Large intestine (tissue), 3 donors: ENCODE data around the gene PIK3AP1. TPM values are rescaled to one million over a fixed set of nuclear protein-coding genes. Genes with fewer than 3 reads are reported as not detected.
A peak's percentile ranks its signal among the peaks of the same experiment; 100 is the strongest.

Experiments
- DNase-seq, 2 donors: peaks; one replicate each; pipeline versions ENCODE4 v3.0.0 to v3.0.0-alpha.2; 2013
- H3K27ac ChIP-seq: one replicate; pipeline ENCODE4 v1.5.1; 2013; ENCODE audit warnings: low read length
- H3K27me3 ChIP-seq: 2 replicates; pipeline ENCODE4 v1.6.1; 2013; ENCODE audit warnings: low read length; ENCODE audit not compliant: control insufficient read depth, insufficient read depth
- H3K36me3 ChIP-seq: 2 replicates; pipeline ENCODE4 v1.6.1; 2013; ENCODE audit warnings: low read length; ENCODE audit not compliant: control insufficient read depth, insufficient read depth
- H3K4me1 ChIP-seq: one replicate; pipeline ENCODE4 v1.6.1; 2013; ENCODE audit warnings: low read length; ENCODE audit not compliant: control insufficient read depth, insufficient read depth
- H3K4me3 ChIP-seq: one replicate; pipeline ENCODE4 v1.5.1; 2013; ENCODE audit warnings: low read length
- H3K9me3 ChIP-seq: one replicate; pipeline ENCODE4 v1.6.1; 2013; ENCODE audit warnings: mild to moderate bottlenecking, low read depth, low read length, moderate library complexity; ENCODE audit not compliant: control insufficient read depth
- WGBS: methylation state at CpG from one replicate; pipeline ENCODE4 v1.1.5; 2013; ENCODE audit warnings: low lambda C conversion rate; ENCODE audit not compliant: insufficient coverage; 5-methylcytosine and 5-hydroxymethylcytosine counted together
- polyA plus RNA-seq: library from polyadenylated mRNA; unstranded; fragments of 120-200 nt; gene quantifications from one replicate; pipeline ENCODE4 v1.2.1, GENCODE V29; 2013

PIK3AP1 gene
- polyA plus RNA-seq, 1 donor: 5.7 TPM

DNA sequence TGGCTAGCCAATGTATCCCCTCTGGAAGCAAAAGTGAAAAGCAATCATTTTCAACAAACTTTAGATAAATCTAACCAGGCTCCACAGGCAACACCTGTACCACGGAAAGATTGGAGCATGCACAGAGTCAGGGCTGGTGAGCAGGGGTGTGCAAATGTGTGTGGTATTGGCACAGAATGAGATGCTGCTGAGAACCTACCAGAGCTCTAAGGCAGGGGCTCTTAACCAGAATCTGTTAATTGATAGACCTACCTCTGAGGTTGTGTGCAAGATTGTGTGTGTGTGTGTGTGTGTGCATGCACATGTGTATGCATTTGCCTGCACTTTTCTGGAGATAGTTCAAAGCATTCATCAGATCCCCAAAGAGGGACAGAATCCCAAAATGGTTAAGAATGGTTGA, 62.9 kb downstream of the PIK3AP1 start:
- no peak for DNase-seq
- Histone ChIP-seq H3K4me1 (no peaks in the 10 kb centered on the region), H3K27ac (no peak overlapping the region), H3K36me3 (no peaks in the 10 kb centered on the region), H3K27me3 (no peaks in the 10 kb centered on the region), H3K9me3 (no peaks in the 10 kb centered on the region), H3K4me3 (no peak overlapping the region)
- WGBS: no CpG with 5 or more reads among the region's 1 CpG

GRCh38 chr10:96656839-96657238, 63.5 kb downstream of the PIK3AP1 start:
- Histone ChIP-seq H3K27me3 (no peaks in the 10 kb centered on the region), H3K36me3 (no peaks in the 10 kb centered on the region), H3K4me3 (no peak overlapping the region), H3K9me3 (no peaks in the 10 kb centered on the region), H3K4me1 (no peaks in the 10 kb centered on the region), H3K27ac (no peak overlapping the region)
- WGBS: 100% methylated on average over 1 of the region's 9 CpGs
- DNase-seq: no peak

DNA sequence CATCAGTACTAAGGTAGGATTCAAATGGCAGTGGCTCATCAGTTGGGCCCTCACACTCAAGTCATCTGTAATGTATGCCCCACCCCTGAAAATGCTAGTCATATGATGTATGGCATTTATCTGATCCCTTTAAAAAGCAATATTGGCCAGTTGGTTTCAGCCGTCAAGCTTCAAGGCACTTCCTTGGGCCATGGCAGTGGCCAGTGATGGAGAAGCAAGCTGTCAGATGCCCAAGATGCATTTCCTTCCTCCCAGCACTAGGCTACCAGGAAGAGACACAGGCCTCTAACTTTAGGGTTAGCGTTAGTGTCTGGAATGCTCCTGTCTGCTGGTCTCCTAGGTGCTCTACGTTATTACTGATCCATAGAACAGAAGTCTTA, 64.1 kb downstream of the PIK3AP1 start:
- no peak overlapping the region for H3K4me3 ChIP-seq
- no peak for DNase-seq
- H3K27ac ChIP-seq: no peak overlapping the region
- WGBS: no CpG with 5 or more reads among the region's 3 CpGs
- no peaks in the 10 kb centered on the region for H3K9me3 ChIP-seq
- no peaks in the 10 kb centered on the region for H3K36me3 ChIP-seq
- H3K4me1 ChIP-seq: no peaks in the 10 kb centered on the region
- no peaks in the 10 kb centered on the region for H3K27me3 ChIP-seq

DNA sequence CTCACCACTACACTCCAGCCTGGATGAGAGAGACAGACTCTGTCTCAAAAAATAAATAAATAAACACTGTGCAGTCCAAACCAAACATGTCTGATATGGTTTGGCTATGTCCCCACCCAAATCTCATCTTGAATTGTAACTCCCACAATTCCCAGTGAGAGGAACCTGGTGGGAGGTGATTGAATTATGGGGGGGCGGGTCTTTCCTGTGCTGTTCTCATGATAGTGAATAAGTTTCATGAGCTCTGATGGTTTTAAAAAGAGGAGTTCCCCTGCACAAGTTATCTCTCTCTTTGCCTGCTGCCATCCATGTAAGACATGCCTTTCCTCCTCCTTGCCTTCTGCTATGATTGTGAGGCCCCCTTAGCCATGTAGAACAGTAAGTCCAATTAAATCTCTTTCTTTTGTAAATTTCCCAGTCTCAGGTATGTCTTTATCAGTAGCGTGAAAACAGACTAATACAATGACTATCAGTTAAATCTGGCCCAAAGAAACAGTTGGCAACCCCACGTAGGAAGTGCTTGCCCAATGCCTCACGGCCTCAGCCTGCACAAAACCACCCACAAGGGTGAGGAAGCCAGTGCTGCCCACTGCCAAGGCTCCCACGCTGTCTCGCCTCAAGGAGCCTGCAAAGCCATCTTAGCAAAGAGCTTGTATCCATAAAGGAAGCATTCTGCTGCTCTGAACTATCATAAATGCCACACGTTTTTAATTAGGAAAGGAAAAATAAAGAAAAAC, 64.7 kb downstream of the PIK3AP1 start:
- Histone ChIP-seq H3K27me3 (no peaks in the 10 kb centered on the region), H3K4me3 (no peak overlapping the region), H3K27ac (no peak overlapping the region), H3K9me3 (no peaks in the 10 kb centered on the region), H3K36me3 (no peaks in the 10 kb centered on the region), H3K4me1 (no peaks in the 10 kb centered on the region)
- WGBS: no CpG with 5 or more reads among the region's 7 CpGs
- DNase-seq: no peak

- 93% methylated on average over 3 of the region's 8 CpGs for WGBS
- no peaks in the 10 kb centered on the region for H3K9me3 ChIP-seq
- no peak for DNase-seq
- H3K36me3 ChIP-seq: no peaks in the 10 kb centered on the region
- H3K4me1 ChIP-seq: no peaks in the 10 kb centered on the region
- H3K4me3 ChIP-seq: no peak overlapping the region
- H3K27ac ChIP-seq: no peak overlapping the region
- H3K27me3 ChIP-seq: no peaks in the 10 kb centered on the region
These were observed 68.3 kb downstream of the PIK3AP1 start for GRCh38 chr10:96651998-96652431.

GRCh38 chr10:96650958-96651357, 69.4 kb downstream of the PIK3AP1 start:
- no peaks in the 10 kb centered on the region for H3K36me3 ChIP-seq
- DNase-seq: no peak
- peaks cover 6% of the 10 kb centered on the region for H3K4me1 ChIP-seq
- no peak overlapping the region for H3K27ac ChIP-seq
- no peaks in the 10 kb centered on the region for H3K27me3 ChIP-seq
- WGBS: 80% methylated on average over 1 of the region's 7 CpGs
- no peak overlapping the region for H3K4me3 ChIP-seq
- no peaks in the 10 kb centered on the region for H3K9me3 ChIP-seq

GRCh38 chr10:96648297-96648696, 72.0 kb downstream of the PIK3AP1 start:
- H3K9me3 ChIP-seq: no peaks in the 10 kb centered on the region
- no peak overlapping the region for H3K27ac ChIP-seq
- H3K4me3 ChIP-seq: no peak overlapping the region
- WGBS: no CpG with 5 or more reads among the region's 6 CpGs
- H3K27me3 ChIP-seq: no peaks in the 10 kb centered on the region
- DNase-seq: no peak
- no peaks in the 10 kb centered on the region for H3K36me3 ChIP-seq
- H3K4me1 ChIP-seq: peaks cover 7% of the 10 kb centered on the region

DNA sequence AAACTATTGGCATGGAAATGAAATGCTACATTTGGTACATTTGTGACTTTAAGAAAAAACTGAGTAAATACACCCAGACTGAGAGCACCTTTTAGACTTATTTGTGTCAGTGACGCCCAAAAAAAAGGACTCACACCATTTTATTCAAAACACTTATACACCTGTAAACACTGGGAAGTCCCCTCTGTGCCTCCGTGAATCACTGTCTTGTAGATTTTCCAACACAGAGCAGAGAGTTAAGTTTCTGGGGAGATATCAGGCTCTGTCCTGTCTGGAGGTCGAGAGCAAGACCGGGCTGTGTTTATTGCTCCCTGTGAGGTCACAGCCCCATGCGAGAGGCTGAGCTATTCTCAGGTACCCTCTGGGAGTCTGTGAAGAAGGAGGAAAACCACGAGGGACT, 72.8 kb downstream of the PIK3AP1 start:
- no peaks in the 10 kb centered on the region for H3K27me3 ChIP-seq
- no peak overlapping the region for H3K27ac ChIP-seq
- no peak overlapping the region for H3K4me3 ChIP-seq
- no peaks in the 10 kb centered on the region for H3K9me3 ChIP-seq
- no peaks in the 10 kb centered on the region for H3K36me3 ChIP-seq
- no peak for DNase-seq
- peaks cover 7% of the 10 kb centered on the region for H3K4me1 ChIP-seq
- 80% methylated on average over 1 of the region's 6 CpGs for WGBS

DNA sequence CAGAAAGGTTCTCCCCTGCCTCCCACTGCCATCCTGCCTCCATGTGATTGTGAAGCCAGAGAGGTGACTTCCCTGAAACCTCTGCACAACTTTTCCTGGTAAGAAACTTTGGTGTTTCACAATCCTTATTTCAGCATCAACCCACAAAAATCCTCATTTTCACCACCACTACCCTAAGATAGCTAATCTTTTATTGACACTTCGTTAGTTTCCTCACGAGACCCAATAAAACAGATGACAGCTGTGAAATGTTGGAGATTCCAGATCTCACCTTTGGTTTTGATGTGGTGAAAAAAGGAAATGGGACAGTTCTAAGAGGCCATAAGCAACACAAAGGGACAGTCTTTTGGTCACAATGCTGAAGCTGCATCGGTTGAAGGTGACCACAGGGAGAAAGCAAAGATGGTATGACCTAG, 73.6 kb downstream of the PIK3AP1 start:
- Histone ChIP-seq H3K4me1 (peaks cover 7% of the 10 kb centered on the region), H3K9me3 (no peaks in the 10 kb centered on the region), H3K27ac (peak overlapping the region; percentile 23), H3K36me3 (no peaks in the 10 kb centered on the region), H3K27me3 (no peaks in the 10 kb centered on the region), H3K4me3 (no peak overlapping the region)
- peak in 1 of 2 donors; percentile 44 for DNase-seq
- 33% methylated on average over 2 of the region's 3 CpGs for WGBS

DNA sequence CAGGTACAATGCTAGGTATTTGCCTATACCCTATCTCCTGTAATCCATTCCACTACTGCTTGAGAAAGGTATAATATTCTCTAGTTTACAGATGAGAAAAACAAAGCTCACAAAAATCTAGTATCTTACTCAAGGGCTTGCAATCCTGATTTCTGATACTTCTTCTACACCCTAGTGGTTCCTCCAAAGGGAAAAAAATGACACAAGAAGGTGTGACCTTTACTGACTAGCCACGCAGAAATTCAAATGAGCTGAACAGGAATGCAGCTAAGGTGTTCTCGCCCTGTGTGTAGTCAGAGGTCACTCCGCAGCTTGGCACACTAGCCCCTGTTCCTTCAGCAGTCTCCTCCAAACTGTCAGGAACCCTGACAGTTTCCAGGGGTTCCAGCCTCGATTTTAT, 74.0 kb downstream of the PIK3AP1 start:
- DNase-seq: peak in 1 of 2 donors; percentile 30
- no CpG with 5 or more reads among the region's 4 CpGs for WGBS
- H3K4me1 ChIP-seq: peaks cover 7% of the 10 kb centered on the region
- H3K36me3 ChIP-seq: no peaks in the 10 kb centered on the region
- H3K27ac ChIP-seq: peak overlapping the region; percentile 23
- H3K9me3 ChIP-seq: no peaks in the 10 kb centered on the region
- no peaks in the 10 kb centered on the region for H3K27me3 ChIP-seq
- no peak overlapping the region for H3K4me3 ChIP-seq

DNA sequence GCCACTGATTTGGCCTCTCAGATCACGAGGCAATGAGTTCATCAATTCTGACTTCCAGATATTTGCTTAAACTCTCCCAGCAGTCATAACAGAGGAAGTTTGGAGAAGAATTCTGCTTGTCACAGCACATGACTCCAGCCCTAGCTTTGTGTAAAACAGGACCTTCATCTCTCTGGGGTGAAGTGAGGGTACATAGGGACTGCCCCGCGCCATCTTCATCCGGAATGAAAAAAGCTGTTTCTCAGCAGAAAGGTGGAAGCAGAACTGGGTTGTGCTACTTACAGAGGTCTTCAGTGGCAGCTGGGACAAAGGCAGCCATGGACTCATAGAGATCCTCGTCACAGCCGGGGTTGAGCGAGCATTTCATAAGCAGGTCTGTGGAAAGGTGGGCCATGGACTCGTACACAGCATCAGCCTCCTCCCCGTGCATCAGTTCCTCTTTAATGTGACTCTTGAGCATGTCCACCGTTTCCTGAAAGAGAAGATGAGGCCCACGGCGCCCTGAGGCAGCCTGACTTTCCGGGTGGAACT, 75.1 kb downstream of the PIK3AP1 start:
- Histone ChIP-seq H3K4me1 (peaks cover 8% of the 10 kb centered on the region), H3K36me3 (no peaks in the 10 kb centered on the region), H3K9me3 (no peaks in the 10 kb centered on the region), H3K27me3 (no peaks in the 10 kb centered on the region), H3K4me3 (no peak overlapping the region), H3K27ac (no peak overlapping the region)
- DNase-seq: no peak
- 100% methylated on average over 1 of the region's 13 CpGs for WGBS
